HG03460 (cell line): Measurements from ENCODE around the gene BAHCC1.
"Not testable (repeated sequence)": the region's sequence is repeated elsewhere in the genome, so short reads cannot be mapped to it uniquely, and the experiment has no call there.

Source experiments
- ATAC-seq: cut with Tn5 transposase; IDR thresholded peaks from one replicate; pipeline ENCODE4 v1.9.1; 2021; ENCODE audit not compliant: unreplicated experiment

BAHCC1 gene

DNA sequence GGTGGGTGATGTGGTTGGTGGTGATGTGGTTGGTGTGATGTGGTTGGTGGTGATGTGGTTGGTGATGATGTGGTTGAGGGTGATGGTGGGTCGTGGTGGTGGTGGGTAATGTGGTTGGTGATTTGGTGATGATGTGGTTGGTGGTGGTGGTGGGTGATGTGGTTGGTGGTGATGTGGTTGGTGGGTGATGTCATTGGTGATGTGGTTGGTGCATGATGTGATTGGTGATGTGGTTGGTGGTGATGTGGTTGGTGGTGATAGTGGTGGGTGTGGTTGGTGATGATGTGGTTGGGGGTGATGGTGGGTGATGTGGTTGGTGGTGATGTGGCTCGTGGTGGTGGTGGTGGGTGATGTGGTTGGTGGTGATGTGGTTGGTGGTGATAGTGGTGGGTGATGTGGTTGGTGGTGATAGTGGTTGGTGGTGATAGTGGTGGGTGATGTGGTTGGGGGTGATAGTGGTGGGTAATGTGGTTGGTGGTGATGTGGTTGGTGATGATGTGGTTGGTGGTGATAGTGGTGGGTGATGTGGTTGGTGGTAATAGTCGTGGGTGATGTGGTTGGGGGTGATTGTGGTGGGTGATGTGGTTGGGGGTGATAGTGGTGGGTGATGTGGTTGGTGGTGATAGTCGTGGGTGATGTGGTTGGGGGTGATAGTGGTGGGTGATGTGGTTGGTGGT lies 30.6 kb downstream of the BAHCC1 start:
- ATAC-seq, result not testable (repeated sequence)

DNA sequence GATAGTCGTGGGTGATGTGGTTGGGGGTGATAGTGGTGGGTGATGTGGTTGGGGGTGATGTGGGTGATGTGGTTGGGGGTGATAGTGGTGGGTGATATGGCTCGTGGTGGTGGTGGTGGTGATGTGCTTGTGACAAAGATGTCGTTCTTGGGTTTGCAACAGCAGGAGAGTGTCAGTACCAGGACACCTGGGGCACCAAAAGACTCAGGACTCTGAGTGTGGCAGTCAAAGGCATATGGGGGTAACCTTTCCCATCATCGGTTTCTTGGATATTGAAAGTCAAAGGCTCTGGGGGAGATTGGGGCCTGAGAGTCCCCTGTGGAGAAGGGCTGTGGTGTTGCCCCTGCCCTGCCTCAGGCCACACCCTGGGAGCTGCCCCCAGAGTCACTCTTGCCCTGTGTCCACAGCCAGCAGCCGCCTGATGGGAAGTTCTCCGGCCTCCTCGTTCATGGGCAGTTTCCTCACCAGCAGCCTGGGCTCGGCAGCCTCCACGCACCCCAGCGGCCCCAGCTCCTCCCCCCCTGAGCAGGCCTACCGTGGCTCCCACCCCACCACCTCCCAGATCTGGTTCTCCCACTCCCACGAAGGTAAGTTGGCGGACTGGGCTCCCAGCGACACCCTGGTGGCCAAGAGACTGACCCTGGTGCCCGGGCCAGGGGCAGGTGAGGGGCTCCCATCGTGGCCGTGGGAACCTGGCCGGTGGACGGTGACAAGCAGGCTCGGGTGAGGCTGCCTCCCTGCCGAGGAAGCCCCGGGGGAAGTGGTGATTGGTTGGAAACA lies 31.3 kb downstream of the BAHCC1 start:
- no peak for ATAC-seq

GRCh38 chr17:81427173-81428120 lies 32.2 kb downstream of the BAHCC1 start:
- no peak for ATAC-seq

GRCh38 chr17:81428121-81428515 lies 32.9 kb downstream of the BAHCC1 start:
- ATAC-seq, result no peak

DNA sequence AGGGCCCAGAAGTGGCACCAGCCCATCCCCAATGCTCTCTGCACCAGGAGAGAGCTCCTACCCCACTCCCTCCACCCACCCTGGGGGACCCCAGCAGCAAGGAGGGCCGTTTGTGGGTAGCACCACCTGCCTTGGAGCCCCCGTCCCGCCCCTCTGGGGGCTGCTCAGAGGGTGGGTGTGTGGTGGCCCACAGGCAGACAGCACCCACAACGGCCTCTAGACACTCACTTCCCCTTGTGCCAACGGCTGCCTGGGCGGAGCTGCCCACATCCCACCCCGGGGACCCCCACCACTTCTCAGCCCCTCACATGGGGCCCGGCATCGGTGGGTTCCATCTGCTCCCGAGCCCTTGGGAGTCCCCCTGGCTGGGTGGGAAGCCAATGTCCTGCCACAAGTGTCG lies 33.3 kb downstream of the BAHCC1 start:
- no peak for ATAC-seq

DNA sequence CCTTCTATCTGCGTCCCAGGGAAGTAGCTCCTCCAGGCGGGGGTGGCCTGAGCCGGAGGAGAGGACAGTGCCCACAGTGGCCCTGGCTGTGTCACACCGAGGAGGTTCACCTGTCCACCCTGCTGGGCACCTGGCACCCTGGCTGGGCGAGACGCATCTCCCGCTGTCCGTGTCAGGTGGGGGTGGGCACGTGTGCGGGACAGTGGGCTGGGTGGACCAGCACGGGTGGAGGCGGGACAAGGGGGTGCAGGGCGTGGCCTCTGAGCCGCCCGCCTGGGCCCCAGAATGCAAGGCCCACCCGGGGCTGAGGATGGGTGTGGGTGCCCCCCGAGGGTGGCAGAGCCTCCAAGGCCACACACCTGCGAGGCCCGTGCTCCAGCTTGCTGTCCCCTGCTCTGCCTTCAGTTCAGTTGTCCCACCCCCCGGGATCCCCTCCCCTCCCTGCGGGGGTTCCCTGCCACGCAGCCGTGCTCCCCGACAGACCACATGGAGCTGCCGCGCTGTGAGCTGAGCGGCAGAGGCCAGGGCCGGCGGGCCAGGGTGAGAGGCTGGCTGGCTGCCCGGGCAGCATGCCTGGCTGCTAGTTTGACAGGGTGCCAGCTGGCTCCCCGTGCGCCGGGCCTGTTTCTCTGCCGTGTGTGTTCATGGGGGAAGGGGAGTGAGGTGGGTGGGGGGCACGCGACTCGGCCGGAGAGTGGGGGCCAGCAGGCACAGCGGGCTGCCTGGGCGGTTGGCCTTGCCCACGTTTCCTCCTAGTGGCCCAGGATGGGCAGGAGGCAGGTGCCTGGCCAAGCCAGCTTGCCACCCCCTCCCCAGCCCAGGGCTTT lies 33.9 kb downstream of the BAHCC1 start:
- no peak for ATAC-seq

GRCh38 chr17:81429821-81430551 lies 34.7 kb downstream of the BAHCC1 start:
- no peak for ATAC-seq

GRCh38 chr17:81431545-81432482 lies 36.6 kb downstream of the BAHCC1 start:
- ATAC-seq, result no peak

DNA sequence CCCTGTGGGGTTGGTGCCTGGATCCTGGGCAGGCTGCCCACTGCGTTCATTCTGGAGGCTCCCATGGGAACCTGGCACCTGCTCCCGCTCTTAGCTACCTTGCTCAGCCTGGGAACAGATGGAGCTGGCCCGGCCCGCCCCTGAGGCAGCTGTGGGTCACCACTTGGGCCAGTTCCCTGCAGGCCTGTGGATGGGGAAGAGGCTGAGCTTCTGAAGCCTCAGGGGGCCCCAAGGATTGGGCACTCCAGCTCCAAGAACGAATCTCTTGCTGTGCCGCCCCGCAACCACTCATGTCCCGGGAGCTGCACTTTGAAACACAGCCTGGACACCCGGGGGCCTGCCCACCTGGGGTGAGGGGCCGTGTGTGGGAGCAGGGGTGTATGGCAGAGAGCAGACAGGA lies 37.7 kb downstream of the BAHCC1 start:
- no peak for ATAC-seq

- ATAC-seq, result no peak
These were observed 38.4 kb downstream of the BAHCC1 start for GRCh38 chr17:81433656-81434055.

DNA sequence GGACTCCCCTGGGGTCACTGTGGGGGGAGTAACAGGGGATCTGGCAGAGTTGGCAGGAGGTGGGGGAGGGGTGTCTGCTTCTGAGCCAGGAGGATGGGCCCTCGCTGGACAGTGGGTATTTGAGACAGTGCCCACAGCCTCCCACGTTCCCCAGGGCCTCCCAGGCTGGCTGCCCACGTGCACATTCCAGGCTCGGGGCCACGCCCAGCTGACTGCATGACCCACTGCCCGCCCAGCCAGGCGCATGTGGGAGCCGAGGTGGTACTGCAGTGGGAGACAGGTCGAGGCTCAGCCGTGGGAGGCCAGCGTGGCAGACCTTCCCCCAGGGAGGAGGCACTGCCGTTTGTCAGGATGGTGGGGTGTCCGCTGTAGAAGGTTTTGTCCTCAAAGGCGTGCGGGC lies 38.8 kb downstream of the BAHCC1 start:
- ATAC-seq, result no peak

DNA sequence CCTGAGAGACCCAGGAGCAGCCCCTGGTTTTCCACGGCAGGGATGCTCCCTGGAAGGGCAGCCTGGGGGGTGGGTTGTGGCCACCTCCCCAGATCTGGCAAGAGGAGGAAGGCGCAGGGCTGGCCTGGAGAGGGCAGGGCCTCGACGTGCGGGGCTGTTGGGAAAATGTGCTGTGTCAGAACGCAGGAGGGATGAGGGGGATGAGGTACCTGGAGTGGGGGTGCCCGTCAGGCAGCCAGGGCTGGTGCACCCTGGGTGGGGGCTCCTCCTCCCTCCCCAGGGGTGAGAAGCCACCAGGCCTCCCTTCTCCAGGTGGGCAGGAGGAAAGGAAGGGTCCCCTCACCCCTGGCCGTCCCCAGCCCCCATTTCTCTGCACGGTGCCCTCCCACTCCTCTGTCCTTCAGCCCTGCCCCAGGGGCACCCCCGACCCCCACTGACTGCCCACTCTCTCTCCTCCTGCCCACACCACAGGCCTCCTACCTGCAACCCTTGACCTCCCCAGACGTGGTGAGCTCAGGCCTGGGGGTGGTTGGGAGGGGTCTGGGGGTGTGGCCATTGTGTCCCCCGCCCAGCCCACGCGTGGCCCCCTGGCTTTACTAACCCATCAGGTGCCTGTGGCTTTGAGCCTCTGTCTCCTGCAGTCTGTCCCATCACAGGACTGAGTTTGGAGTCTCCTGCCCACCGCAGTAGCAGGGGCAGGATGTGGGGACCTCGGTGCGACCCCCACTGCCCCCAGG lies 39.6 kb downstream of the BAHCC1 start:
- ATAC-seq, result no peak

DNA sequence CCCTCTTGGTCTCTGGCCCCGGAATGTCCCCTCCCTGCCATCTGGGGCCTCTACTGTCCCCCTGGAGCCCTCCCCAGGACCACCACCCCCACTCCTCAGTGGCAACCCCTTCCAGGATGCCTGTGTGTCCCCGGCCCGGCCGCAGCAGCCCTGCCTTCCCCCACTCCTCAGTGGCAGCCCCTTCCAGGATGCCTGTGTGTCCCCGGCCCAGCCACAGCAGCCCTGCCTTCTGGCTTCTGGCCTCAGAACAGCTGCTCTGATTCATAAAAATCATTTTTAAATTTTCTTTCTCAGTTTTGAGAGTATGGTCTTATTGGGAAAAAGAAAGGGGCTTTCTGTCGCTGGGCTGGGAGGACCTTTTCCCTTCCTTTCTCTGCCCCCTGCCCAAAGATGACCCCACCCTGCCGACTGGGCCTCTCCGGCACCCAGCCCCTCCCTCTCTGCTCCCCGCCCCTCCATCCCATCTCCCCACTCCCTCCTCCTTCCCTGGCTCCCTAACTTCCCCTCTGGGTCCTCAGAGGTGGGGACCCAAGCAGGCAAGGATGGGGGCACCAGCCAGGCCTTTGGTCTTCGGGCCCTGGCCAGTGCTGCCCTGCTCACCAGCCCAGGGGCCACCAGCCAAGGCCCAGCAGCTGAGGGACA lies 40.5 kb downstream of the BAHCC1 start:
- ATAC-seq, result no peak

- ATAC-seq, result no peak
These were observed 41.1 kb downstream of the BAHCC1 start for GRCh38 chr17:81436294-81436849.

DNA sequence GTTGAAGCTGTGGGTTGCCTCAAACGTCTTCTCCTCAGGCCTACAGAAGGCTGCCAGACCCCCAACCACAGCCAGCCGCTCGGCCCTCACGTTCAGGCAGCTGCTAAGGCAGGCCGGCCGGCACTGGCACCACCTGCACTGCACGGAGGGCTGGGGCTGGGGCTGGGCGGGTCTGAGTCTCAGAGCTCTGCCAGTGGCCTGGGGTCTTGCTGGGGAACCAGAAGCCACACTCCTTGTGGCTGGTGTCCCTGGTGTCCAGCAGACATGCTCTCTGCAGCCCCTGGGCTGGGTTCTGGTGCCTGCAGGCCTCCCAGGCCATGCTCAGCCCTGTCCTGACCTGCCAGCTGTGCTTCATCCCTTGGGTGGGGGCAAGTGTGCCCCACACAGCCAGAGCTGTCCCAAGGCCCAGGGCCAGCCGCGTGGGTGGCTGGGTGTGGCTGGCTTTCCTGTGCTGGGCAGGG lies 42.0 kb downstream of the BAHCC1 start:
- ATAC-seq, result no peak

DNA sequence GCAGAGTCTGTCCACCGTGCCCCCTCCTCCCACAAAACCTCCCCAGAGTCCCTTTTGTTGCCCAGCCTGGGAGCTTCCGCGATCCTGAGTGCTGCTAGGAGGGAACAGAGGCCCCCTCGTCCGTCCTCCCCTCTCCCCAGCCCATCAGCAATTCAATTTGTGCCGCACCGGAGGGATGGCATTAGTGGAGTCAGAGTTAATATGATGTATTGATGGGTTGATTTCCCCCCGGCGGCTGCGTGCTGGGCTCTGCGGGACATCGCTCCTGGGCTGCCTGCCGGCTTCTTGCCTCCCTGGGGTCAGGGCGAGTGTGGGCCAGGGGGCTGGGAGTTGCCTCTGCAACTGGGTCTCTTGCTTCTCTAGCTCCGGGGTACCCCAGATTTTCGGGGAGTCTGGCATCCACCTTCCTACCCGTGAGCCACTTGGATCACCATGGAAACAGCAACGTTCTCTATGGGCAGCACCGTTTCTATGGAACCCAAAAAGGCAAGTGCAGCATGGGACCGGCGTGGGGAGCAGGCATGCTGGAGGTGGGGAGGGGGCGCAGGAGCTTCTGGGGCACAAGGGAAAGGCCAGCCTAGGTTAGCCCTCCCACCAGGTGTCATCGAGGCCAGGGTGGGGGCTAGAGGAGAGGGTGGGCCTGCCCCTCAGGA lies 42.9 kb downstream of the BAHCC1 start:
- no peak for ATAC-seq

DNA sequence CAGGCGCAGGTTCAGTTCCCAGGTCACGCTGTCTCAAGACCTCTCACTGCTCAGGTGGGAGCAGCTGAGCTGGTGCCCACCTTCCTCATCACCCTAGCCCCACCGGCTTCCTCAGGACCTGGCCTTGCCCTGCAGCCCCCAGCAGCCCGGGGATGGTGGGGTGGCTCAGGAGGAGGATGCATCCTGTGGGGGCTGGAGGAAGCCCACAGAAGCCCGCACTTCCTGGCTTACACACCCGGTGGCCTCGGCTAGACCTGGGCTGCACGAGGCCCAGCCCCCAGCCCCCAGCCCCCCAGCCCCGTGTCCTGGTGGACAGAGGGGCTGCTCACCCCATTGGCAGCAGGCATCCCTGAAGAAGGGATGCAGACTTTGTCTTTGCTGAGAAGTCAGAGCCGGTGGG lies 43.4 kb downstream of the BAHCC1 start:
- no peak for ATAC-seq
